Activated CD8-positive, alpha-beta T cell treated with anti-CD3 and anti-CD28 coated beads for 36 hours (primary cell): ENCODE data around the gene AGBL4. TPM values are rescaled to one million over a fixed set of nuclear protein-coding genes. Genes with fewer than 3 reads are reported as not detected.

Source experiments
- ATAC-seq: fragments of 200-7000 bp; cut with Tn5 transposase; one replicate; pipeline ENCODE4 v1.10.0; 2021; ENCODE audit warnings: mild to moderate bottlenecking, moderate library complexity
- CTCF ChIA-PET: fragments of 350-600 bp; sonication (Branson Sonifier 250); formaldehyde crosslinking; loops from one replicate; lab custom pipeline; 2021; ENCODE audit warnings: antibody characterized with exemption; lab: Charles Lee
- POLR2A ChIA-PET: fragments of 350-600 bp; sonication (Branson Sonifier 250); formaldehyde crosslinking; loops from one replicate; lab custom pipeline; 2021; ENCODE audit warnings: antibody characterized with exemption; lab: Charles Lee
- DNase-seq: peaks from one replicate; pipeline ENCODE4 v3.0.0-alpha.2; 2020
- H3K27ac Mint-ChIP-seq: one replicate; pipeline ENCODE4 v1.8.0; 2021; ENCODE audit warnings: mild to moderate bottlenecking, mixed read lengths
- H3K27me3 Mint-ChIP-seq: one replicate; pipeline ENCODE4 v1.8.0; 2021; ENCODE audit warnings: mixed read lengths
- H3K36me3 Mint-ChIP-seq: one replicate; pipeline ENCODE4 v1.8.0; 2021; ENCODE audit warnings: low read depth, mixed read lengths
- H3K4me1 Mint-ChIP-seq: one replicate; pipeline ENCODE4 v1.8.0; 2021; ENCODE audit warnings: low read depth, mixed read lengths
- H3K4me3 Mint-ChIP-seq: one replicate; pipeline ENCODE4 v1.8.0; 2021; ENCODE audit warnings: mild to moderate bottlenecking, moderate library complexity, mixed read lengths
- H3K9me3 Mint-ChIP-seq: one replicate; pipeline ENCODE4 v1.8.0; 2021; ENCODE audit warnings: mixed read lengths
- intact Hi-C: fragments of 100-400 bp; cut with micrococcal nuclease; formaldehyde crosslinking; loops from one replicate; pipeline ENCODE4 v1.10.0; 2022
- total RNA-seq, 2 experiments: library from RNA; stranded (reverse); gene quantifications; one replicate each; pipeline ENCODE4 v1.2.3, GENCODE V29; 2021
- TF ChIP-seq, protein P1 (sequence below): fragments of 200-600 bp; IDR thresholded peaks from one replicate; pipeline ENCODE4 v1.8.0; 2022; ENCODE audit warnings: antibody characterized with exemption, mild to moderate bottlenecking

Gene AGBL4
- total RNA-seq, 2 experiments from 2014 or later = 0.14 TPM; not detected in 1

DNA sequence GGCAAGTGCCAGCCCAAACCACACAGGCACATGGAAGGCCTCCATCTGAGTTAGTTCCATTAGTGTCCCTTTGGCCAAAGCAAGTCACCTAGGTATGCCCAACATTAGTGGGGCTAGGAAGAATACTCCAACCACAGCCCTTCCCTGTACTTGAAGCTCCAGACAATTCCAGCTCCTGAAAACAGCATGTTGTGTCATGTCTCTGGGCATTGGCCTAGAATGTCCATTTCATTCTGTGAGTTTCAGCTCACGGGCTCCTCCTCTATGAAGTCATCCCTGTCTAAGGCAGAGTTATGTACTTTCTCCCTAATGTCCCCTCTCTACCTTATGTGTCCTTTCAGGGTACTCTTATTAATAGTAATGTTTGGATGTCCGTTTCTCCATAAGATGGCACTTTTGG, 1455.3 kb downstream of the AGBL4 start:
- no peaks in the 10 kb centered on the region for H3K9me3 Mint-ChIP-seq
- ATAC-seq (no peak), DNase-seq (no peak)
- H3K27me3 Mint-ChIP-seq = peaks cover 7% of the 10 kb centered on the region
- no peaks in the 10 kb centered on the region for H3K4me1 Mint-ChIP-seq
- H3K27ac Mint-ChIP-seq = no peak overlapping the region
- CTCF ChIA-PET = no interaction called here
- TF ChIP-seq, protein P1, sequence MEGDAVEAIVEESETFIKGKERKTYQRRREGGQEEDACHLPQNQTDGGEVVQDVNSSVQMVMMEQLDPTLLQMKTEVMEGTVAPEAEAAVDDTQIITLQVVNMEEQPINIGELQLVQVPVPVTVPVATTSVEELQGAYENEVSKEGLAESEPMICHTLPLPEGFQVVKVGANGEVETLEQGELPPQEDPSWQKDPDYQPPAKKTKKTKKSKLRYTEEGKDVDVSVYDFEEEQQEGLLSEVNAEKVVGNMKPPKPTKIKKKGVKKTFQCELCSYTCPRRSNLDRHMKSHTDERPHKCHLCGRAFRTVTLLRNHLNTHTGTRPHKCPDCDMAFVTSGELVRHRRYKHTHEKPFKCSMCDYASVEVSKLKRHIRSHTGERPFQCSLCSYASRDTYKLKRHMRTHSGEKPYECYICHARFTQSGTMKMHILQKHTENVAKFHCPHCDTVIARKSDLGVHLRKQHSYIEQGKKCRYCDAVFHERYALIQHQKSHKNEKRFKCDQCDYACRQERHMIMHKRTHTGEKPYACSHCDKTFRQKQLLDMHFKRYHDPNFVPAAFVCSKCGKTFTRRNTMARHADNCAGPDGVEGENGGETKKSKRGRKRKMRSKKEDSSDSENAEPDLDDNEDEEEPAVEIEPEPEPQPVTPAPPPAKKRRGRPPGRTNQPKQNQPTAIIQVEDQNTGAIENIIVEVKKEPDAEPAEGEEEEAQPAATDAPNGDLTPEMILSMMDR = no peak
- H3K36me3 Mint-ChIP-seq = no peaks in the 10 kb centered on the region
- intact Hi-C loops = no loop called here
- POLR2A ChIA-PET = no interaction called here
- no peak overlapping the region for H3K4me3 Mint-ChIP-seq

DNA sequence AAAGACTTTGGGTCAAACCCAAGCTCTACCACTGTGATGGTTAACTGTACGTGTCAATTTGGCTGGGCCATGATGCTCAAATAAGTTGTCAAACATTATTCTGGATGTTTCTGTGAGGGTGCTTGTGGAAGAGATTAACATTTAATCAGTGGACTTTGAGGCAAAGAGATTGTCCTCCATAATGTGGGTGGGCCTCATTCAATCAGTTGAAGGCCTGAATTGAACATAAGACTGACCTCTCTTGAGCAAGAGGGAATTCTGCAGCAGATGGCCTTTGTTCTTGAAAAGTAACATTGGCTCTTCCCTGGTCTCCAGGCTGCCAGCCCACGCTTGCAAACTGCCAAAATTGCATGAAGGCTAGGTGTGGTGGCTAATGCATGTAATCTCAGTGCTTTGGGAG, 1457.3 kb downstream of the AGBL4 start:
- no peaks in the 10 kb centered on the region for H3K36me3 Mint-ChIP-seq
- no peak for ATAC-seq
- POLR2A ChIA-PET = no interaction called here

DNA sequence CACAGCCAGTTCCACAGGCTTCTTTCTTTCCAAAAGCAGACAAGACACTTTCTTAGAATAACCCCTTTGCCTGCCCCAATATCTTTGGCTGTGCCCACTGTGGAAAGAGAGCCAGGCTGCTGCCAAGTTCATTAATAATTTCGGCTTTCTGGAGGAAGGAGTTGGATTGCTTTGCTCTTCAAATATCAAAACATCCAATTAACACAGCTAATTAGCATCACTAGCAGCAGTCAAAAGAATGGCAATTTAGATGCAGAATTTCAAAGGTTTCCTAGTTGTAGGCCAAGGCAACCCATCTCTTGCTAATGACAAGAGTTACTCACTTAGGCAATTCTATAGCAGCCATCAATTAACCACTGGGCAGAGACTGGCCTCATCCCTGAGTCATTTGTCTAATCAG, 1460.7 kb downstream of the AGBL4 start:
- ATAC-seq (no peak), DNase-seq (no peak)
- peaks cover 11% of the 10 kb centered on the region for H3K27me3 Mint-ChIP-seq
- ChIA-PET CTCF (interaction anchor here (1.2 kb wide), 1 partner anchor 10 kb away, joined by 5 read pairs; no protein-coding TSS in a partner anchor), POLR2A (no interaction called here)
- H3K4me3 Mint-ChIP-seq = no peak overlapping the region
- H3K4me1 Mint-ChIP-seq = no peaks in the 10 kb centered on the region
- no peak overlapping the region for H3K27ac Mint-ChIP-seq
- no peaks in the 10 kb centered on the region for H3K9me3 Mint-ChIP-seq
- TF ChIP-seq, protein P1 = no peak
- no peaks in the 10 kb centered on the region for H3K36me3 Mint-ChIP-seq
- intact Hi-C loops = no loop called here

More for the DNA sequence above, 1457.3 kb downstream of the AGBL4 start:
- no peak overlapping the region for H3K27ac Mint-ChIP-seq
- CTCF ChIA-PET = no interaction called here
- no peak for DNase-seq
- TF ChIP-seq, protein P1 = no peak
- intact Hi-C loops = no loop called here
- H3K9me3 Mint-ChIP-seq = no peaks in the 10 kb centered on the region
- no peak overlapping the region for H3K4me3 Mint-ChIP-seq
- H3K4me1 Mint-ChIP-seq = no peaks in the 10 kb centered on the region
- peaks cover 7% of the 10 kb centered on the region for H3K27me3 Mint-ChIP-seq

DNA sequence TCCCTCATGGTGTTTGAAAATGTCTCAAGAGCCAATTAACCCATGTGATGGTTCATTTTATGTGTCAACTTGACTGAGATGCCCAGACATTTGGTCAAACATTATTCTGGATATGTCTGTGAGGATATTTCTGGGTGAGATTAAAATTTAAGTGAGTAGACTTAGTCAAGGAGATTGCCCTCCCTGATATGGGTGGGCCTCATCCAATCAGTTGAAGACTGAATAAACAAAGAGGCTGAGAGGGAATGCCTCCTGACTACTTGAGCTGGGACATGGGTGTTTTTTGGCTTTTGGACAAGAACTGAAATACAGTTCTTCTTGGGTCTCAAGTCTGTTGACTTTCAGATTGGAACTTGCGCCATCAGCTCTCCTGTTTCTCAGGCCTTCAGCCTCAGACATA, 1462.3 kb downstream of the AGBL4 start:
- Mint-ChIP-seq H3K4me3 (no peak overlapping the region), H3K27ac (no peak overlapping the region), H3K9me3 (no peaks in the 10 kb centered on the region), H3K4me1 (no peaks in the 10 kb centered on the region), H3K36me3 (no peaks in the 10 kb centered on the region), H3K27me3 (peaks cover 11% of the 10 kb centered on the region)
- TF ChIP-seq, protein P1 = no peak
- ChIA-PET POLR2A (no interaction called here), CTCF (interaction anchor here (1.0 kb wide), 1 partner anchor 62 kb away, joined by 3 read pairs; no protein-coding TSS in a partner anchor)
- intact Hi-C loops = no loop called here
- DNase-seq (no peak), ATAC-seq (no peak)

DNA sequence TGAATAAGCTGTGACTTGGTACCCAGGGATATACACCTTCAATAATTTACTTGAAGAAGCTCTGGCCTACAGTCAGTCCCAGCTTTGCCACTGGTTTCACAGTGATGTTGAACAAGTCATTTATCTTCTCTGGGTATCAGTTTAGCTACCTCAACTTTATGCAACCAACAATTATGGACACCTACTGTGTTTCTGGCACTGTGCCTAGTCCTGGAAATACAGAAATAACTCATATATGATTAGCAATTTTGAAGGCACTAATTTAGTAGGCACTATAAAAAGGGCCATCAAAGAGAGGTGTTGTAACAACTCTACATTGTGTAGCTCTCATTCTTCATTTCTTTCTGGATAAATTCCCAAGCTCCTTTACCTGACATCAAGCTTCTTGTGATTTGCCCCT, 1463.2 kb downstream of the AGBL4 start:
- H3K4me3 Mint-ChIP-seq = no peak overlapping the region
- intact Hi-C loops = no loop called here
- H3K27ac Mint-ChIP-seq = no peak overlapping the region
- H3K4me1 Mint-ChIP-seq = no peaks in the 10 kb centered on the region
- H3K36me3 Mint-ChIP-seq = no peaks in the 10 kb centered on the region
- ChIA-PET CTCF (interaction anchor here (0.9 to 1.9 kb wide), 3 partner anchors 11 to 62 kb away, joined by 3 to 6 read pairs (median 5); no protein-coding TSS in a partner anchor), POLR2A (no interaction called here)
- DNase-seq (no peak), ATAC-seq (no peak)
- TF ChIP-seq, protein P1 = no peak
- no peaks in the 10 kb centered on the region for H3K9me3 Mint-ChIP-seq
- peaks cover 11% of the 10 kb centered on the region for H3K27me3 Mint-ChIP-seq
